ENCODE data around the gene LASP1.

- TF ChIP-seq, protein P1, sequence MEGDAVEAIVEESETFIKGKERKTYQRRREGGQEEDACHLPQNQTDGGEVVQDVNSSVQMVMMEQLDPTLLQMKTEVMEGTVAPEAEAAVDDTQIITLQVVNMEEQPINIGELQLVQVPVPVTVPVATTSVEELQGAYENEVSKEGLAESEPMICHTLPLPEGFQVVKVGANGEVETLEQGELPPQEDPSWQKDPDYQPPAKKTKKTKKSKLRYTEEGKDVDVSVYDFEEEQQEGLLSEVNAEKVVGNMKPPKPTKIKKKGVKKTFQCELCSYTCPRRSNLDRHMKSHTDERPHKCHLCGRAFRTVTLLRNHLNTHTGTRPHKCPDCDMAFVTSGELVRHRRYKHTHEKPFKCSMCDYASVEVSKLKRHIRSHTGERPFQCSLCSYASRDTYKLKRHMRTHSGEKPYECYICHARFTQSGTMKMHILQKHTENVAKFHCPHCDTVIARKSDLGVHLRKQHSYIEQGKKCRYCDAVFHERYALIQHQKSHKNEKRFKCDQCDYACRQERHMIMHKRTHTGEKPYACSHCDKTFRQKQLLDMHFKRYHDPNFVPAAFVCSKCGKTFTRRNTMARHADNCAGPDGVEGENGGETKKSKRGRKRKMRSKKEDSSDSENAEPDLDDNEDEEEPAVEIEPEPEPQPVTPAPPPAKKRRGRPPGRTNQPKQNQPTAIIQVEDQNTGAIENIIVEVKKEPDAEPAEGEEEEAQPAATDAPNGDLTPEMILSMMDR (IDR thresholded peaks at IDR 0.05), result peak in 1 of 3 donors; percentile 5
- TF ChIP-seq POLR2A (IDR thresholded peaks at IDR 0.05), result no peak
These were observed 654 bp downstream of the LASP1 start for GRCh38 chr17:38870259-38871165.

Measured in ovary (tissue), 3 donors.